ENCODE data around the gene PLPP3. TPM values are rescaled to one million over a fixed set of nuclear protein-coding genes. Genes with fewer than 3 reads are reported as not detected.

PLPP3 gene
- total RNA-seq, 4 donors from 2014 or later: 29.0 to 80.0 (median 39.4) TPM

DNA sequence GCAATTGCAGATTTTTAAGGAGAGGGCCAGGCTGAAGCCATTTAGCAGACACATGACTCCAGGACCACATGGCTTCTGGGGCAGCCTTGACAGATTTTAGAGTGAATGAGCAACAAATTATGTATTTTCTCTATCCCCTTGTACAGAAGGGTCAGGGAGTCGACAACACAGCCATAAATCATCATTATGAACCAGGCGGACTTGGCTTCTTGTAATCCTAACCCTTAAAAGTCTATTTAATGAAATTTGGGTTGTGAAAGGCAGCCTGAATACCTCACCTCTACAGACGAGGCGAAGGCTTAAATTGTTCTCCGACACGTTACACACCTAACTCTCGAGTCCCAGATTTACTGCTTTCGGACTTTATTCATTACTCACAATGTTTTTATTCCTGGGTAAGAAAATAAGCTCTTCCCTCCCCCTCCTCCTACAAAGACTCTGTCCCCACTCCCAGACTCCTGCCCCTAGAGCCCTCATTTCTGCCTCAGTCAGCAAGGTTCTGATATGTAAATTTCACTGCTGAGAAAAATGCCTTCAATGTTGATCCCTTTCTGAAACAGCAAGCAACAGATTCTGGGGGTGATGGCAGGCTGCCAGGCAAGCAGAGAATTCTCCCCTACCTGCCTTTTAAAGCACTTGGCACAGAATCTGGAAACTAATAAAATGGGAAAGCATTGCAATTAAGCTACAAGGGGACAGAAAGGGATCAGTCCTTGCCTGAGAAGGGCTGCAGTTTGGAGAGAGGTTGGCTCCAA, 51.6 kb downstream of the PLPP3 start:
- Histone ChIP-seq H3K27ac (no peak overlapping the region), H3K4me1 (peaks cover 50% of the 10 kb centered on the region), H3K9me3 (no peaks in the 10 kb centered on the region), H3K27me3 (no peaks in the 10 kb centered on the region), H3K4me3 (no peak overlapping the region), H3K36me3 (peaks cover 13% of the 10 kb centered on the region)
- 72% methylated on average over 8 of the region's 8 CpGs for WGBS
- TF ChIP-seq EP300 (IDR thresholded peaks at IDR 0.05) (no peak), POLR2AphosphoS5 (IDR thresholded peaks at IDR 0.05) (no peak), POLR2A (IDR thresholded peaks at IDR 0.05) (no peak)
- TF ChIP-seq, protein P1, sequence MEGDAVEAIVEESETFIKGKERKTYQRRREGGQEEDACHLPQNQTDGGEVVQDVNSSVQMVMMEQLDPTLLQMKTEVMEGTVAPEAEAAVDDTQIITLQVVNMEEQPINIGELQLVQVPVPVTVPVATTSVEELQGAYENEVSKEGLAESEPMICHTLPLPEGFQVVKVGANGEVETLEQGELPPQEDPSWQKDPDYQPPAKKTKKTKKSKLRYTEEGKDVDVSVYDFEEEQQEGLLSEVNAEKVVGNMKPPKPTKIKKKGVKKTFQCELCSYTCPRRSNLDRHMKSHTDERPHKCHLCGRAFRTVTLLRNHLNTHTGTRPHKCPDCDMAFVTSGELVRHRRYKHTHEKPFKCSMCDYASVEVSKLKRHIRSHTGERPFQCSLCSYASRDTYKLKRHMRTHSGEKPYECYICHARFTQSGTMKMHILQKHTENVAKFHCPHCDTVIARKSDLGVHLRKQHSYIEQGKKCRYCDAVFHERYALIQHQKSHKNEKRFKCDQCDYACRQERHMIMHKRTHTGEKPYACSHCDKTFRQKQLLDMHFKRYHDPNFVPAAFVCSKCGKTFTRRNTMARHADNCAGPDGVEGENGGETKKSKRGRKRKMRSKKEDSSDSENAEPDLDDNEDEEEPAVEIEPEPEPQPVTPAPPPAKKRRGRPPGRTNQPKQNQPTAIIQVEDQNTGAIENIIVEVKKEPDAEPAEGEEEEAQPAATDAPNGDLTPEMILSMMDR (IDR thresholded peaks at IDR 0.05): no peak
- no peak for DNase-seq (ENCODE audit: low spot score in 2 of 2)

DNA sequence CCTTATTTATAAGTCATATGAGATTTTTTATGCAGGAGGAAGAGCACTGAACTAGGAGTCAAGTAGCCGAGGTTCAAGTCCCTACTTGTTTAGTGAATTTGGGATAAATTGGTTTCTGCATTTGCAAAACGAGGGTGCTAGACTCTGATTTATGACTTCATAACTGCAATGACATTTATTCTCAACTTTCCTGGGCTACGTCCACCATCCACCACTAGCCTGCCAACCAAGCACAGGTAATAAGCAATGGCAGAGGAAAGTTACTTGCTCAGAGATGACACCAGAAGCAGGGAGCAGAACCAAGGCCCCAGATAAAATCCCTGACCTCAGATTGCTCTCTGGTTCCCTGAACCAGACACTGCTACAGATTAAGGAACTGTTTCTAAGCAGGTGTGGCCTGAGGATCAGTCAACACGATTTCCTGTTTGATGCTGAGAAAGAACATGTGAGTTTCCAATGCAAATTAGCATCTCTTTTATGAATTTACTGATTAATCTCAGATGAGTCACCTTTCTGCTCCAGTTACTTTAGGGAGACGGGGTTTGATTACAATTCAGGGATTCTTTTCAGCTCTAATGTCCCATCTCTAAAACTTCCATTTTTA, 52.7 kb downstream of the PLPP3 start:
- no peaks in the 10 kb centered on the region for H3K27me3 ChIP-seq
- no peaks in the 10 kb centered on the region for H3K9me3 ChIP-seq
- peaks cover 45% of the 10 kb centered on the region for H3K4me1 ChIP-seq
- 38% methylated on average over 5 of the region's 5 CpGs for WGBS
- H3K36me3 ChIP-seq: peaks cover 16% of the 10 kb centered on the region
- no peak for DNase-seq (ENCODE audit: low spot score in 2 of 2)
- H3K27ac ChIP-seq: no peak overlapping the region
- no peak overlapping the region for H3K4me3 ChIP-seq
- TF ChIP-seq, protein P1 (IDR thresholded peaks at IDR 0.05): no peak
- TF ChIP-seq EP300 (IDR thresholded peaks at IDR 0.05) (no peak), POLR2AphosphoS5 (IDR thresholded peaks at IDR 0.05) (no peak), POLR2A (IDR thresholded peaks at IDR 0.05) (no peak)

DNA sequence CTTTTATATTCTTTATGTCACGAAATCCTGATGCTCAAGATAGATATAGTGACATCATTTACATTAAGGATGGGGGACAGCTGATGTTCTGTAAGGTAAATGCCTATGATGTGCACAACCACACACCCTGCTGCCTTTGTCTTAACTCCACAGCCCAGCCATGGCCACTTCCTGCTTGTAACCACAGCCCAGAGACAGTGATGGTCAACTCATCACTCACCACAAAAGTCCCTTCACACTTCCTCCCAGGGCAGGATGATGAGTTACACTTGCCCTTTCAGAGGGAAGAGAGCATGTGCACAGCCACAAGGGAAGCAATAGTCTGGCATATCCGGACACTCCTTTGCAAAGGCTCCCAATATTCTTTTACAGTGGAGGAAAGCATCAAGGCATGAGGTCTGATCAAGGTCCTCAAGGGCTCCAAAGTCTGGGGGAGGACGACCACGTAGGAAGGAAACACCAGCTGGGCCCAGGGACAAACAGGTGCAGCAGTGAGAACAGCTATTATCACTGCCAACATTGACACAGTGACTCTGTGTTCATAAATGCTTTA, 53.8 kb downstream of the PLPP3 start:
- H3K27me3 ChIP-seq: no peaks in the 10 kb centered on the region
- no peak for DNase-seq (ENCODE audit: low spot score in 2 of 2)
- peaks cover 45% of the 10 kb centered on the region for H3K4me1 ChIP-seq
- H3K9me3 ChIP-seq: no peaks in the 10 kb centered on the region
- WGBS: 73% methylated on average over 4 of the region's 4 CpGs
- TF ChIP-seq, protein P1 (IDR thresholded peaks at IDR 0.05): no peak
- TF ChIP-seq POLR2A (IDR thresholded peaks at IDR 0.05) (no peak), POLR2AphosphoS5 (IDR thresholded peaks at IDR 0.05) (no peak), EP300 (IDR thresholded peaks at IDR 0.05) (no peak)
- H3K27ac ChIP-seq: no peak overlapping the region
- H3K36me3 ChIP-seq: peaks cover 16% of the 10 kb centered on the region
- H3K4me3 ChIP-seq: no peak overlapping the region

DNA sequence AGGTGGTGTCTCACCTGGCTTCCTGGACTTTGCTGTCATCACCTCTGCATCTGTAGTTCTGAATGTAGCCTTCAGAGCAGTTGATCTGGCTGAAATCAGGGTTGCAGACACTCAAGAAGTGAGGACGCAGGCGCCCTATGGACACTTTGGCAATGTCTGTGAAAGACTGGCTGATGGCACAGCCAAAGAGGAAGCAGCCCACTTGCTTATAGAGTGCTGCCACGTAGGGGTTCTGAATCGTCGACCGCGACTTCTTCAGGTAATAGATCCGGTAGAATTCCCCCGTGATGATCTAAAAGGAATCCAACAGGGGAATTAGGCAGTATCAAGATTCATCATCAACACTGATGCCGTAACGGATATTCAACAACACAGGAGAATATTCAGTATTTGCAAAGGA, 55.1 kb downstream of the PLPP3 start:
- peaks cover 24% of the 10 kb centered on the region for H3K36me3 ChIP-seq
- H3K4me1 ChIP-seq: peaks cover 41% of the 10 kb centered on the region
- no peak overlapping the region for H3K4me3 ChIP-seq
- H3K27ac ChIP-seq: no peak overlapping the region
- no peak for DNase-seq (ENCODE audit: low spot score in 2 of 2)
- TF ChIP-seq EP300 (IDR thresholded peaks at IDR 0.05): no peak
- TF ChIP-seq POLR2AphosphoS5 (IDR thresholded peaks at IDR 0.05): no peak
- TF ChIP-seq, protein P1 (IDR thresholded peaks at IDR 0.05): no peak
- TF ChIP-seq POLR2A (IDR thresholded peaks at IDR 0.05): no peak
- 94% methylated on average over 11 of the region's 11 CpGs for WGBS
- H3K9me3 ChIP-seq: no peaks in the 10 kb centered on the region
- no peaks in the 10 kb centered on the region for H3K27me3 ChIP-seq

DNA sequence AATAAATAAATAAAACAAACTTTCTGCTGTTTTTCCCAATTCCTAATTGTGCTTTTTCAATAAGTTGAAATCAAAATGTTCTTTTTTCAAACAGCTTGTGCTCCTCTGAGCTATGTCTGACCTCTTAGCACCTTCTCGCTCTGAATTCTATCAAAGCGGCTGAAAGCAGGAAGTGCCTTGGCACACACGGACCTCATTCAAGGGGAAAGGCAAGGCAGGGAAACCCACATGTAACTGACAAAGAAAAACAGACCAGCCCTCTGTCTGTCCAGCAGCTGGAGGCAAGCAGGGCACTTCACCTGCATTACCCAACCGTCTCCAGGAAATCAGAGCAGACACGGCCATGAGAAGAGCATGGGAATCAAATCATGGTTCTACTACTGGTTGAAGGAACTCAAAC, 56.7 kb downstream of the PLPP3 start:
- Histone ChIP-seq H3K4me1 (peaks cover 32% of the 10 kb centered on the region), H3K36me3 (peaks cover 27% of the 10 kb centered on the region), H3K27ac (no peak overlapping the region), H3K4me3 (no peak overlapping the region), H3K9me3 (no peaks in the 10 kb centered on the region), H3K27me3 (no peaks in the 10 kb centered on the region)
- no peak for DNase-seq (ENCODE audit: low spot score in 2 of 2)
- TF ChIP-seq POLR2A (IDR thresholded peaks at IDR 0.05) (no peak), POLR2AphosphoS5 (IDR thresholded peaks at IDR 0.05) (no peak), EP300 (IDR thresholded peaks at IDR 0.05) (no peak)
- TF ChIP-seq, protein P1 (IDR thresholded peaks at IDR 0.05): no peak
- 64% methylated on average over 5 of the region's 5 CpGs for WGBS

Measured in suprapubic skin (tissue), 4 donors.